CD4-positive, alpha-beta T cell treated with Interleukin-15 for 1 hour (primary cell): ENCODE data around the gene RAP1GAP2.
"Not testable (repeated sequence)": the region's sequence is repeated elsewhere in the genome, so short reads cannot be mapped to it uniquely, and the experiment has no call there.

Experiments used
- DNase-seq: peaks from one replicate; pipeline ENCODE4 v3.0.0-alpha.2; 2020

The RAP1GAP2 gene

DNA sequence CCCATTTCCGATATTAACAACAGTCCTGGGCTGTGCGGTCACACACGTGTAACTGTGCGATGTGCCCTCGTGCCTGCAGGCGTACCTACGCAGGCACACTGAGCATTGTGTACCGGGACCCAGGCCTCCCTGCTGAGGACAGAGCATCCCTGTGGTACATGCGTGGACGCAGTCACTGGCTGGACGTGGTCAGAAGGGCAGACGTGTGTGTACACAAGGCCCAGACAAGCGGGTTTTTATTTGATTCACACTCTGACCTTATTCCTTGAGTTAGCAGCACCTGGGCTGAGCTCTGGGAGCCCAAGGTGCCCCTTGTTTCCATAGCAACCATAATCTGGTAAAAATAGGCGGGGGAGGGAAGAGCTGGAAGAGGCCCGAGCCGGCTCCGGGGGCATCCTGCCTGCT, 19.5 kb downstream of the RAP1GAP2 start:
- DNase-seq, result no peak

DNA sequence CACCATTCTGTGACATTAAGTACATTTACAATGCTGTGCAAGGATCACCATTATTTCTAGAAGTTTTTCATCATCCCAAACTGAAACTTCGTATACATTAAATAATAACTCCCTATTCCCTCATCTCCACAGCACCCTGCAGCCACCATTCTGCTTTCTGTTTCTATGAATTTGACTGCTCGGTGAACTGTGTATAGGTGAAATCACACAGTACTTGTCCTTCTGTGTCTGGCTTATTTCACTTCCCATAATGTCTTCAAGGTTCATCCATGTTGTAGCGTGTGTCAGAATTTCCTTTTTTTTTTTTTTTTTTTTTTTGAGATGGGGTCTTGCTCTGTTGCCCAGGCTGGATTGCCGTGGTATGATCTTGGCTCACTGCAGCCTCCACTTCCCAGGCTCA, 20.4 kb downstream of the RAP1GAP2 start:
- no peak for DNase-seq

DNA sequence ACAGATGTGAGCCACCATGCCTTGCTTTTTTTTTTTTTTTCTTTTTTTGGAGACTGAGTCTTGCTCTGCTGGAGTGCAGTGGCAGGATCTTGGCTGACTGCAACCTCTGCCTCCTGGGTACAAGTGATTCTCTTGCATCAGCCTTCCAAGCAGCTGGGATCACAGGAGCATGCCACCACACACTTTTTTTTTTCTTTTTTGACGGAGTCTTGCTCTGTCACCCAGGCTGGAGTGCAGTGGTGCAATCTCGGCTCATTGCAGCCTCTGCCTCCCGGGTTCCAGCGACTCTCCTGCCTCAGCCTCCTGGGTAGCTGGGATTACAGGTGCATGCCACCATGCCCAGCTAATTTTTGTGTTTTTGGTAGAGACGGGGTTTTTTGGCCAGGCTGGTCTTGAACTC, 23.1 kb downstream of the RAP1GAP2 start:
- not testable (repeated sequence) for DNase-seq

DNA sequence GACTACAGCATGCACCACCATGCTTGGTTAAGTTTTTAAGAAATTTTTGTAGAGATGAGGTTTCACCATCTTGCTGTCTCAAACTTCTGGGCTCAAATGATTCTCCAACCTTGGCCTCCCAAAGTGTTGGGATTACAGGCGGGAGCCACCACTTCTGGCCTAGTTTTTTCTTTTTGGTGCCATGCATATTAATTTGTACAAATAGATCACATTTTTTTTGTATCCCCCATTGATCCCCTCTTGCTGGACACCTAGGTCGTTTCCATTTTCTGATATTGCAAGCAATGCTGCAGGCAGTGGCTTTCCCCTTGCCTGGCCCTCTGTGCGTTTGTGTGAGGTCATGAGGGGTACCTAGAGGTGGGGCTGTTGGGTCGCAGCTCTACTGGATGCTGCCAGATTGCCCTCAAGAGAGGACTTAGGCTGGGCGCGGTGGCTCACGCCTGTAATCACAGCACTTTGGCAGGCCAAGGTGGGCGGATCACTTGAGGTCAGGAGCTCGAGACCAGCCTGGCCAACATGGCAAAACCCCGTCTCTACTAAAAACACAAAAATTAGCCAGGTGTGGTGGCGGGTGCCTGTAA, 23.8 kb downstream of the RAP1GAP2 start:
- DNase-seq, result no peak

DNA sequence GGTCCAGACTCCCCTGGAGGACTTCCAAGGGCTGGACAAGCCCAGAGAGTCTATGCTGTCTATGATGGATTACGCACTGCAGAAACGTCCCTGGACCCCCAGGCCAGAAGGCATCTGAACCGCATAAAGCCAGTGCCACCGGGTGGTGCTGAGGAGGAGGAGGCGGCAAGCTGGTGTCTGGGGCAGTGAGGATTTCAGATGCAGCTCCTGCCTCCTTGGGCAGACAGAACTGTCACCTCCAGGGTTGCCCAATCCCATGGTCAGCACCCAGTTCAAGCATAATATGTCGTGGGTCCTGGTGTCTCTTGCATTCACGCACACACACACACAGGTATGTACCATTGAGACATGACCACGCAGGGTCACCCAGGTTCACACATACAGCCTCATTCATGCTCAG, 25.6 kb downstream of the RAP1GAP2 start:
- no peak for DNase-seq

DNA sequence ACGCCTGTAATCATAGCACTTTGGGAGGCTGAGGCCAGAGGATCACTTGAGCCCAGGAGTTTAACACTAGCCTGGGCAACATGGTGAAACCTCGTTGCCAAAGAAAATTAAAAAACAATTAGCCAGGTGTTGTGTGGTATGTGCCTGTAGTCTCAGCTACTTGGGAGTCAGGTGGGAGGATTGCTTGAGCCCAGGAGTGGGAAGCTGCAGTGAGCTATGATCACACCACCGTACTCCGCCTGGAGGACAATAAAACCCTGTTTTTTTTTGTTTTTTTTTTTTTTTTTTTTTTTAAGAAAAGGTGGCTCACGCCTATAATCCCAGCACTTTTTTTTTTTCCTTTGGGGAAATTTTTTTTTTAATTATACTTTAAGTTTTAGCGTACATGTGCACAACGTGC, 26.1 kb downstream of the RAP1GAP2 start:
- DNase-seq, result no peak

DNA sequence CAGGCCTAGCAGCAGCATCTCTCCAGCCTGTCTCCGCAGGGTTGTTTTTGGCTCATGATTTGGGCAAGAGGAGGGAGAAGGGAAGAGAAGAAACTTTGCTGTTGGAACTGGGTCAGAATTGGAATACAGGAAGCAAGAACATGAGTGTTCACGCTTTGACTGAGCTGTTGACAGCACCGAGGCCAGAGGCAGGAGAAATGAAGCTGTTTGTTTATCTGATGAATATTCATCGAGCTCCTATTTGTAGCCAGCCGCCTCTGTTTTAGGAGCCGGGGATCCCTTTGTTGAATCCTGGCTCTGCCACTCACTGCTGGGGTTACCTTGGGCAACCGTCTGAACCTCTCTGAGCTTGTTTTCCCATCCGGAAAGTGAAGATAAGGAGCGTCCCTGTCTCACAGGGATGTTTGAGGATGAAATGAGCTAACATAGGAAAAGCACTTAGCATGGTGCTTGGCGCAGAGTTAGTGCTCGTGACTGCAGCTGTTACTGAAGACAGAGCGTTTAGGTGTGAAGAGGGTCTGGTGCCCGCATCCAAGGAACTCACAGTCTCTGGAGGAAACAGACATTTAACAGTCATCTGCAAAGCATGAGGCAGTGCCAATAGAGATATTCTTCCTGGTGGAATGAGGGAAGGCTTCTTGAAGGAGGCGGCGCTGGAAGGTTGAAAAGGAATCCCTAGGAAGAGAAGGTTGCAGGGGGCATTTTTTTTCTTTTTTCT, 29.2 kb downstream of the RAP1GAP2 start:
- DNase-seq, result no peak

DNA sequence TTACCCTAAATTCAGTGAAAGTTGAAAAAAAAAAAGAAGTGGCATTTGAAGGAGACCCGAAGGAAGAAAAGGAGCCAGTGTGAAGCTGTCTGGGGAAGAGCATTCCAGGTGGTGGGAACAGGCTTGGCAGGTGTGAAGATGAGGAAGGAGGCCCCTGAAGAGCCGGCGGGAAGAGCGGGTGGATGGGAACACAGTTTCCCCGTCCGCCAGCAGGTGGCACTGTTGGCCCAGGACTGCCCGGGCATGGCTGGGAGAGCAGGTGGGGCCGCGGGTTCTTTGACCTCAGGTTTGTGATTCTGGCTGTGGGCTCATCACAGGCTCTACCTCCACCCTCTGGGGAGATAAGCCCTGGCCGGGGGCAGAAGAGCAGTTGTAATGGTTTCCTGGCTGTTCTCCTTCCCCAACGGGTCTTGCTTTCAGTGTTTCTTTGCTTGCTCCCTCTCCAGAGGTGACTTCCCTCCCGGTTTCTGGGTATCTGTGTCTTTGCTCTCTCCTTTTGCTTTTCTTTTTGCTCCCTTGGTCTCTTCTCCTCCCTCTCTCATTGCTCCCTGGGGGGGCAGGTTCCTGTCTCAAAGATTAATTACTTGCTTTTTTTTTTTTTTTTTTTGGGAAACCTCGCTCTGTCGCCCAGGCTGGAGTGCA, 32.3 kb downstream of the RAP1GAP2 start:
- peak; percentile 74 for DNase-seq

DNA sequence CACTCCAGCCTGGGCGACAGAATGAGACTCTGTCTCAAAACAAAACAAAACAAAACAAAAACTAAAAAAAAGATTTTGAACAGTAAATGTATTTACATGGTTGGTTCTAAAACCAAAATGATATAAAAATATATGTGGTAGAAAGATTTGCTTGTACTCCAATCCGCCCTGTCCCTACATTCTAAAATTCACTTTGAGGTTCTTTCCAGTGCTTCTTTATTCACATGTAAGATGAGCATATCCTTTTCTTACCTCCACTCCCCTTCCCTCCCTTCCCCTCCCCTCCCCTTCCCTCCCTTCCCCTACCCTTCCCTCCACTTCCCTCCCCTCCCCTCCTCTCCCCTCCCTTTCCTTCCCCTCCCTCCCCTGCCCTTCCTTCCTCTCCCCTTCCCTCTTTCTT, 34.4 kb downstream of the RAP1GAP2 start:
- DNase-seq, result no peak

DNA sequence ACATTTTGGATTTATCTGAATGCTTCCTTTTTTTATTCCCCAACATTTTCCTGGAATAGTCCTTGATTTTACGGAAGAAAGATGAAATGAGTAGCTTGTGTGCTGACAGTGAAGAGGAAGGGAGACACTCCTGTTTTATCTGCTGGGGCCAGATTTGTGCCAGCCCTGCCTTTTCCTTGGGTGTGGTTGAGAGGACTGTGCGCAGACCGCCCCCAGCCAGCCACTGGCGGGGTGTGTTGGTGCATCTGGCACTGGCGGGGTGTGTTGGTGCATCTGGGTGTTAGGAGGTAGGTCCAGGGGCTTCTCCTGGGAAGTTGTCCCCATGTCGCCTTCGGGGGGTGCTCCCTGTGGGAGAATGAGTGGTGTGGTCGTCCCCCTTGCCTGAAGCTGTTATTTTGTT, 39.5 kb downstream of the RAP1GAP2 start:
- no peak for DNase-seq

DNA sequence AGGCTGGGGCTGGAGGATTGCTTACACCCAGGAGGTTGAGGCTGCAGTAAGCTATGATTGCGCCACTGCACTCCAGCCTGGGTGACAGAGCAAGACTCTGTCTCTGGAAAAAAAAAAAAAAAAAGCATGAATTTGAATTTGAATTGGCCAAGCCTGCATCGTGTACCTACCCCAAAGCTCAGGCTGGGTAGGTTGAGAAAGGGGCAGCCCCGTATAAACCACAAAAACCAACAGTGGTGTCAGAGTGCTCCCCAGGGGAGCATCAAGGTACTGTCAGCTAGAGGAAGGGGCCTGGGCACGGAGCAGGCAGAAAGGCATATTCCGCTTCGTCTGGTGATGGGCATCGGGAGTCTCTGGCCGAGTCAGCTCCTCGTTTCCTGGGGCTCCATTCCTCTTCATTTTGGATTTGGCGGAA, 40.9 kb downstream of the RAP1GAP2 start:
- peak; percentile 66 for DNase-seq

DNA sequence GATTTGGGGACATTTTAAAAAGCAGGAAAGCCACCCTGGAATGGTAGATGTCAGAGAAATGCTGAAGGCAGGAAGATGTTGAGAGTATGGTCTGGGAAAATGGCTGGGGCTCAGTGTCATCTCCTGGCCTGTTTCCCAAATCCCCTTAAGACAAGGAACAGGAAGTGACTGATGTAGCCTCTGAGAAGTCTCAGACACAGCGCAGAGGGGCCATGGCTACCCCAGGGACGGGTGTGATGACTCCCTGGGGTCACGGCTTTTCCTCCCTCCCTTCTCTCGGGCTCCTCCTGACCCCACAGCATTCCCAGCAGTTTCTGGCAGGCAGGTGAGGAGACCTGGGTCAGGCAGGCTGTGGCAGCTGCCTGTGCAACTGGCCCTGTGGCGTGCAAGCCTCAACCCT, 45.4 kb downstream of the RAP1GAP2 start:
- no peak for DNase-seq

DNA sequence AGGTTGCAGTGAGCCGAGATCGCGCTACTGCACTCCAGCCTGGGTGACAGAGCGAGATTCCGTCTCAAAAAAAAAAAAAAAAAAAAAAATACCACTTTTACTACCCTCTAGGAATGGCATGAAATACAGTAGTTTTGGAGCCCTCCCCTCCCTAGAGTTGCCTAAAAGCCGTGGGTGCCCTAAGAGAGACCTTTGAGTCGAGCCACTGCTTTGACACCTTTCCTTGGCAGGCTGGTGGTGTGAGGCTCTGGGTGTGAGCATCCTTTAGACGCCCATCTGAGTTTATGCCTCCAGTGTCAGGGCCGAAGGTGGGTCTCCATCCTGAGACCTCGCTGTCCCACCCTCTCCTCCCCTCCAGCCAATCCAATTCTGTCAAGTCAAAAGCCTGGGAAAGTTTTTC, 46.2 kb downstream of the RAP1GAP2 start:
- no peak for DNase-seq

DNA sequence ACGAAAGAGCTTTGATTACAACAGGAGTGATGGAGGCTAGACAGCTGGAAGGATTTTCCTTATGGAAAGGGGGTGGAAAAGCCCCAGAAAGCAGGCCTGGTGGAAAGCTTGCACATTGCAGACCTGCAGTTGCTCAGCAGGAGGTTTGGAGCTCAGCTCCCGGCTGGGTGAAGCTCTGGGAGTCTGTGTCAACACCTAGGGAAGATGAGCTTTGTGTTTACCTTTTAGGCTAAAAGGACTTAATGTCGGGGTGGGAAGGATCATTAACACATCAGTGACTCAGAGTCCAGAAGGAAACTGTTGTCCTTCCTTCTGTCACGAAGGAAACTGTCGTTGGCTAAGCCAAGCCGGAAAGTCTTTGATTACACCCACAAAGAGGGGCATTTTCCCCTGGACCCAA, 48.2 kb downstream of the RAP1GAP2 start:
- no peak for DNase-seq

DNA sequence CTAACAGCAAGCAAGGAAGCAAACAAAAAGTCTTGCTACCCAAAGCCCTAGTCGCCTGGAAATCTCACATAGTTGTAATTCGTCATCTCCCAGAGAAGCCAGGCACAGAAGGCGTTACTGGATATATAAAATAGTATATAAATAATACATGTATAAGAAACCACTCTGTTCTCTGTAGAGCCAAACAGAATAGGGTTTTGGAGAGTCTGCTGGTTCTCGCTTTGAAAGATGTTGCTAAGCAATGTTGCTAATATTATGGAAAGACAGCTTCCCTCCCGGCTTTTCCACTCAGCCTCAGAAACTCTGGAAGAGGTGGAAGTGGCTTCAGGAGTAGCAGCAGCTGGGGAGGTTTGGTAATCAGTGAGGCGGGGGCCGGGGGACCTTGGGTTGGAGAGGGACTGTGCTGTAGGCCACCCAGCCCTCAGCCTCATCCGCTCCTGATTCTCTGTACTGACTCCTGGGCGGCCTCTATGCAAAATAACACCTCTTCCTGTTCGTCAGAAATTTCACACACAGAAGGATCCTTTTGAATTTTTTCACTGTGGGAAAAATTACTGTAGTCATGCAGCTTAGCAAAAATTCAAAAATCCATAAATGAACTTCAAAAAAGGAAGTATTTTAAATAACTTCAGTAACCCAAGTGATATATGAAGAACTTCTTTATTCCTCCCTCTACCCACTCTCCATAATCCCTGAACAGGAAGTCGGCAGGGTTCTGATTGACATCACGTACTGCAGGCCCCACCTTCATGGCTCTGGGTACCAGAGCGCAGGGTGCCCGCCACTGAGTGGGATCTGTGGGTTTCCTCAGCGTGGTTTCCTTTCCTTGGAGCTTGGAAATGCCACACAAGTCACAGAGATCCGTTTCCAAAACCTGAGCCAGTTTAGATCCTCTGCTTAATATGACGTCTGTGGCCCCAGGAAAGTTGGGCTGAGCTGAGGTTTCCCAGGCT, 51.4 kb downstream of the RAP1GAP2 start:
- no peak for DNase-seq

DNA sequence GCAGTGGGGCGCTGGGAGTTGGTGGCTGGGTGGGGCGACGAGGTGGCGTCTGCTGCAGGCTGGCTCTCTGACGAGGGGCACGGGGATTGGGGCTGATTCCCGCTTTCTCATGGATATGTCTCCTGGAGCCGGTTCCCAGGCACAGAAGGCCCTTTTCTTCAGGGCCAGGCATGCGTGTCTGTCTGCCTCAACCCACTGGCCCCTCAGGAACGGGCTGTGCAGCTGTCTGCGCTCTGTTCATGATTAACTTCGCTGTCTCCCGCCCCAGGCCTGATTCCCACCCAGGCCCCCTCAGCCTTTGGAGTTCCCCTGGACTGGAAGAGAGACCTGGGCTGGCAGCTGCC, 53.1 kb downstream of the RAP1GAP2 start:
- DNase-seq, result no peak

DNA sequence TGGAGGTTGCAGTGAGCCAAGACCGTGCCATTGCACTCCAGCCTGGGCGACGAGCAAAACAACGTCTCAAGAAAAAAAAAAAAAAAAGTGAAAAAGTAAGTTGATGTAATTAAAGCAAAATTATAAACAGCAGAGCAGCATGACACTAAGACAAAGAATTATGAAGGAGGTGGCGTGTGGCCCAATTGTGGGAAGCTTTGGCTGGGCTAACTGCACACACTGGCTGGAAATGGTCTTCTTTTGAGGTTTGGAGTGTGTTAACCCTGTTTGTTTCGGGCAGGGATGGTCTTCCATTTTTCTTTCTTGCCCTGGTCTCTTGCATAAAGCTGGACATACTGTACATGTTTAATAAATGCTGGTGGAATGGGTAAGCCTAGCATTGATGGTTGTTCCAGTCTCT, 54.8 kb downstream of the RAP1GAP2 start:
- no peak for DNase-seq

DNA sequence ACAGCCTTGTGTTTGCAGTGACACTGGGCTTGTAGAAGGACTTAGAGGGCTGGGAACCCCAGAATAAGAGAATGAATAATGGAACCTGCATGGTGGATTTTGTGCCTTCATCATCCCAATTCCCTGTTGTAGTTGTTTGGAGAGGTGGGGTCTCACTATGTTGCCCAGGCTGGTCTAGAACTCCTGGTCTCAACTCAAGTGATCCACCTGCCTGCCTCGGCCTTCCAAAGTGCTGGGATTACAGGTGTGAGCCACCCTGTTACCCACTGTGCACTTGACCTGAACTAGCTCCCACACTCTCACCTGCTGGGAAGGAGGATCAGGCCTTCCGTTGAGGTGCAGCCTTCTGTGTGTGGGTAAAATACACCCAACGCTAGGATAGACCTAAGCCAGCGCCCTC, 55.4 kb downstream of the RAP1GAP2 start:
- no peak for DNase-seq

DNA sequence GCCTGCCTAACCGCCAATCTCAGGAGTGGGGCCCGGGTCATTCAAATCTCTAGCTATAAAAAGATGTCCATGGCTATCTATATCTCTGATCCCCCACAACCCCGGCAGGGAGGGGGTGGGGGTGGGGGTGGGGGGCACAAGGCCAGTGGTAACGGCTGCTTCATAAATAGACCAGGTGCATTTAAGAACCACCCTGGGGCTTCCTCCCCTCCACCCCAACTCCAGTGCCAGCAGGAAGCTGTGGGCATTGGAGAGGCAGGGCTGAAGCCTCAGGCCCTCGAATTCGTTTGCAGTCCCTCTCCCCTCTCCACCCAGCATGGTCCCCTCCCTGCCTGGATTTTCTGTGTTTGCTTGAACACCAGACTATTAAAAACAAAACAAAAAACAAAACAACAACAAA, 56.0 kb downstream of the RAP1GAP2 start:
- no peak for DNase-seq

DNA sequence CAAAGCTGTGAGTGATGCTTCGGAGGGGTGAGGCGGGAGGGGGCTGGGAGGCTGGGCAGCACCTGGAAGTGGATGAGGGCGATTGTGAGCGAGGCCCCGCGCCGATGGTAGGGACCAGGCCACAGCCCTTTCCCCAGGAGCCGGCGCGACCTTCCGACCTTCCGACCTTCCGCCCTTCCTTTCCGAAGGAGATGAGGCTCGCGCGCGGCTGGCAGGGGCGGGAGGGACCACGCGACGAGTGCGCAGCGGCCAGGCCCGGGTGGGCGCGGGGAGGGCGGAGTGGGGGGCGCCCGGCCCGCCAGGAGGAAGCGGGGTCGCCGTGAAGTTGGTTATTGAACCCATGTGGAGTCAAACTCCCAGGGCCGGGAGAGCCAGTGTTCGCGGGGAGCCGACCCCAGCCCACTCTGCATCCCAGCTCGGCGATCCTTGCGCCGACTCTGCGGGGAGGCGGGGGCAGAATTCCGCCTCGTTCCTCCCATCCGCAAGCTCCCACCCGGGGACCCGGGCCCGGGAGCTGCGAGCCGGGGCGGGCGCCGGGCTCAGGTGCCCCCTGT, 56.6 kb downstream of the RAP1GAP2 start:
- no peak for DNase-seq

DNA sequence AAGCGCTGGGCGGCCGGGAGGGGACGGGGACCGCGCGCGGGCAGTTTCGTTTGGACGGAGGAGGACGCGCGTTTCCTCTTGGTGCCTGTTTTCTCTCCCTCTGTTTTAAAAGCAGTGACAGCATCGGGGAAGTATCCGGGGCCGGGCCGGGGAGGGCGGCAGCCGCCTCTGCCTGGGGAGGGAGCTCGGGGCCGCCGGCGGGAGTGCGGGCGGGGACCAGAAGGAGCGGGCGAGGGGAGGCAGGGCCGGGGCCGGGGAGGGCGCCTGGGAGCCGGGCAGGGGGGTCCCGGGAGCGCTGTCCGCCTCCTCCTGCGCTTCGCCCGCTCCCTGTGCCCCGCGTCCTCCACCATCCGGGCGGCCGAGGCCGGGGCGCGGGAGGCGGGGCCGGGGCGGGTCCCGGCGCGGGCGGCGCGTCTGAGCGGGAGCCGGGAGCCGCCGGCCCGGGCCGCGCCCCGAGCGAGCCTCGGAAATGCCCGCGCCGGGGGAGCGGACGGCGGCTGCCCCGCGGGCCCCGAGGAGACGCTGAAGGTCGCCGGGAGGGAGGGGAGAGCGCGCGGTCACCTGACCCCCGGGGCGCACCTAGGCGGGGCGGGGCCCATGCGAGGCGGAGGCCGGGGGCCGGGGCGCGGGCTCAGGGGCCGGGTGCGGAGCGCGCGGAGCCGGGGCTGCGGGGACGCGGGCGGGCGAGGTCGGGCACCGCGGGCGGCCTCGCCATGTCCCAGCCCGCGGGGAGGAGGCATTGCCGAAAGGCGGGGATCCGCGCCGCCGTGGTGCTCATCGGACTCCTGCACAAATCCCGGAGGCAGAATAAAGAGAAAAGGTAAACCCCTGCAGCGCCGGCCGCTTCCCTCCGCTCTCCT, 57.3 kb downstream of the RAP1GAP2 start:
- no peak for DNase-seq
